Stromal cell of bone marrow (primary cell): ENCODE results near the gene WDR37.
"Not testable (repeated sequence)": the region's sequence is repeated elsewhere in the genome, so short reads cannot be mapped to it uniquely, and the experiment has no call there.

ENCODE experiments used
- DNase-seq: peaks from one replicate; pipeline ENCODE4 v3.0.0-alpha.2; 2012; ENCODE audit warnings: low read depth

WDR37 gene

DNA sequence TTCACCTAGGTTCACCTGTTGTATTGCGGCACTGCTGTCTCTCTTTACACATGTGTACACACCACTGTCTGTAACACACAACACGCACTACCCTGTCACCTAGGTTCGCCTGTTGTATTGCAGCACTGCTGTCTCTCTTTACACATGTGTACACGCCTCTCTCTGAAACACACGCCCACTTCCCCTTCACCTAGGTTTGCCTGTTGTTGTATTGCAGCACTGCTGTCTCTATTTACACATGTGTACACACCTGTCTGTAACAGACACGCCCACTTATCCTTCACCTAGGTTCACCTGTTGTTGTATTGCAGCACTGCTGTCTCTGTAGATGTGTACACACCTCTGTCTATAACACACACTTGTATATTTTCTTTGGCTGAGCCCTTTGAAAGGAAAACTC lies 51.5 kb downstream of the WDR37 start:
- DNase-seq: no peak

DNA sequence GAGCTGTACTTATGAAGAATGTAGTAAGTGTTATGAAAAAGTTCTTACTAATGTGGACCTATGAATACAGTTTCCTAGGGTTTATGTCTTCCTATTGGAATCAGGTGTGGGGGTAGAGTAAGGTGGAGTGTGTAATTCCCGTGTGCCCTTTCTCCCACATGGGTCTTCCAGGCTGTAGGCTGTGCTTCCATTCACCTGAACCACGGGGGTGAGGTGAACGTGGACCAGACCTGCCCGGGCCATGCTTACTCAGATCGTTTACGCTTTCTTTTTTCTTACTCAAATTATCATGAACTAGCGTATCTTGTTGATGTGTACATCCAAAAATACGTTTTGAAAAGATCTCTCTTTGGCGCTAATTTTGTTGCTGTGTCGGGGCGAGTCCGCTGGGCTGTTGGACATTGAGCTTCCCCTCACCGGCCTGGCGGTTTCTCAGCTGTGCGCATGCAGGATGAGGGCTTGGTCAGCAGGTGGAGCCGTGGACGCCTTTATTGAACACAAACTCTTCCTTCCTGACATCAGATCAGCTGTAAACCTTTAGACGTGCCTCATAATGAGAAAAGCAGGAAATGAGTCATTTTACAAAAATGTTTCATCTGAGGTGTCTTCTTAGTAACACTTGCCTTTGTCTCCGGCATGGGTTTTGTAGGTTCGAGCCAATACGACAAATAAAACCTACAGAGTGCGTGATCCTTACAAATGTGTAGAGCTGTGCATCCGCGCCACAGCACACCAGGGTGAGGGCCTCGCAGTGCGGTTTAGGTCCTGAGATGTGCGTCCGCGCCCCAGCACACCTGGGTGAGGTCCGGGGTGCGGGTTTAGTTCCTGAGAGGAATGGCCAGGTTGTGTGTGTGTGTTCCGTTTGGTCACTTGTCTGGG lies 53.8 kb downstream of the WDR37 start:
- peak; percentile 11 for DNase-seq

DNA sequence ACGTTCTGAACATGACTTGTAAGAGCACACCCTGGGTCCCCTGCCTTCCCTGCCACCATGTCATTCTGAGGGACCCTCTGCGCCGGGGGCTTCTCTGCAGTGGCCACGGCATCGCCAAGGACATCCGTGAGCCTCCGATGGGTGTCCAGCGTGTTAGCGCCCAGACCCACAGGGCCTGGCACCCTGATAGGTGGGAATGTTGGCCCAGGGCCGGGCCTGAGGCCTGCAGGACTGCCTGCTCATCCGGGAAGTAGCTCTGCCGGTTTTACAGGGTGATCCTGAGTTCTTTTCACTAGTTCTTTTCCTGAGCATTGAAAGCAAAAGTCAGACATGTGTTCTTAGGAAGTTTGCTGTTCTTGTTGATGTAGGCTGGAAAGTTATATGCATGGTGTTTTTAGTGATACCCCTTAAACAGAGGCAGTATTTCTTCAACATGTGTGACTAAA lies 54.5 kb downstream of the WDR37 start:
- DNase-seq: no peak

DNA sequence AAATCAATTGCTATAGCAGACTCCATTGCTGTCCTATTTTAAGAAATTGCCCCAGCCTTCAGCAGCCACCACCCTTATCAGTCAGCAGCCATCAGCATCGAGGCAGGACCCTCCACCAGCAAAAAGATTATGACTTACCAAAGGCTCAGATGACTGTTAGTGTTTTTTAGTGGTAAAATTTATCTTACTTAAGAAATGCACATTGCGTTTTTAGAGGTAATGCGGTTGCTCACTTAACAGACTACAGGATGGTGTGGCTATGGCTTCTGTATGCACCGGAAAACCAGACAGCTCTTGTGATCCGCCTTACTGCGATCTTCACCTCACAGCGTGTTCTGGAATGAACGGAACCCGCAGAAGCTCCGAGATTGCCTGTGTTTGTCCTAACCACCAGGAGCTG lies 58.1 kb downstream of the WDR37 start:
- no peak for DNase-seq

DNA sequence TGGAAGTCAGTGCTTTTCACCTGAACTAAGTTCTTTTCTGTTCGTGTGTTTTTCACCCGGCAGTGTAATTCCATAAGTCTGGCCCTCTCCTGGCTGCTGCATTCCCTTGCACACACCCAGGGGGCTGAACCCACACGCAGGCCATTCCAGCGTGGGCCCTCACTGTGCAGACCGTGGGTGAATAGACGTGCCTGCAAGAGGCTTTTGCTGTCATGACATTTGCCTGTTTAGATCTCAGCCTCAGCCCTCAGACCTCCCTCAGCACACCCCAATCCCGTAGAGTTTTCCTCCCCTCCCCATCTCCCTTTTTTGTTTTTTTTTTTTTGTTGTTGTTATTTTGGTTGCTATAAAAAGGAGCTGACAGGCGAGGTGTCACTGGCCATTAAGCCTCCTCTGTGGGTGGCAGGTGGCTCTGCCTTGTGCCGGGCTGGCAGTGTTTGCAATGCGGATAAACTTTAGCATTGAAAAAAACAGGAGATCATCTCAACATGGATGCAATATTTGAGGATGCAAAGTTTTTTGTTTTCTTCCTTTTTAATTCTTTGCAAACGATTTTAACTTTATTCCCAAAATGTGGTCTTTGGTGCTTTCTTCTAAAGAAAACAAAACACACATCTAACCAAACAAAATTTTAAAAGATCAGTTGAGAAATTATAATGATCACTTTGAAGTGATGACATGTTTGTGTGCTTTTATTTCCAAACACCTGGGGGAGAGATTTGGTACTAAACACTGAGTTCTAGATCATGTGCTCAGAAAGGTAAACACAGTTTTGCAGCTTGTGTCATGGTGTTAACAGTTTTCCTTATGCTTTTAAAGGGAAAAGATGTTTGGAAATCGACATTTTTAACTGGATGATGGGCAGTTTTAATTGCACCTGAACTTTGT lies 58.8 kb downstream of the WDR37 start:
- no peak for DNase-seq

DNA sequence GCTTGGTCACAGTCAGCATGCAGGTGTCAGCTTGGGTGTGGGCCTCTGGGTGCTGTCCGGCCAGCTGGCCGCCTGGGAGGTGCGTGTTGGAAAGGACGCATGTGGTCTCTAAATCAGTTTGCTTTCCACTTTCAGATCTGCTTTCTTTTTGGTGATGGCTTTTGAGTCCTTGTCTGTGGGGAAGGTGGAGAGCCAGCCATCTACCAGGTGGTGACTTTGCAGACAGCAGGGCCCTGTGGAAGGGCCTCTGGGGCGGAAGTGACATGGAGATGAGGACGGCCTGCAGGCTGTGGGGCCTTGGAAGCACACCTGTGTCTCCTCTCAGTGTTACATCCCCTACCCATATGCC lies 59.4 kb downstream of the WDR37 start:
- DNase-seq: no peak

DNA sequence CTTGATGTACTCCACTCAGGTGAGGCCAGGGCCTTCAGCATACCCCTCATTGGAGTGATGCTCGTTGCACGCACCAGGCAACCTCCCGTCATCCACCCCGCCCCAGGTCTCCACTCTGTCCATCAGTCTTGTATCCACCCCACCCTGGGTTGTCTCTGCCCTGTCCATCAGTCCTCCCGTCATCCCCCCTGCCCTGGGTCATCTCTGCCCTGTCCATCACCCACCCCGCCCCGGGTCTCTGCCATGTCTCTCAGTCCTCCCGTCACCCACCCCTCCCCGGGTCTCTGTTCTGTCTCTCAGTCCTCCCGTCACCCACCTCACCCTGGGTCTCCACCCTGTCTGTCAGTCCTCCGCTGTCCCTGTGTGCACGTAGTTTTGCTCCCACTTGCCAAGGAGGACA lies 59.9 kb downstream of the WDR37 start:
- no peak for DNase-seq

DNA sequence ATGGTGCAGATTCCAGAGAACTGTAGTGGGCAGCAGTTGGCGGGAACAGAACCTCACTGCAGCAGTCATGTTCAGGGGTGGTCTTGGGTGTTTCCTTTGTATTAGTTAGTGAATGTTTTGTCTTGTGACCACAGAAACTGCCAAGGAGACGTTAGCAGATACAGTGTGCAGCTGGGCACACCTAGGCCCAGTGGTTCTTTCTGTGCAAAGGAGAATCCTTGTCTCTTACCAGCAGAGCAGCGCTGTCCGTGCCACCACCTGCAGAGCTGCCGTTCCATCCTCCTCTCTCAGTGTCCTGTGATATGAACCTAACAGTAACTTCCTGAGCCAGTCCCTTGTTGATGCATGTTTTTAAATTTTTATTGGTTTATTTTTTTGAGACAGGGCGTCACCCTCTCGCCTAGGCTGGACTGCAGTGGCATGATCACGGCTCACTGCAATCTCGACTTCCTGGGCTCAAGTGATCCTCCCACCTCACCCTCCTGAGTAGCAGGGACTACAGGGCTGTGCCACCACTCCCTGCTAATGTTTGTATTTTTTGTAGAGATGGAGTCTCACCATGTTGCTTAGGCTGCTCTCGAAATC lies 60.6 kb downstream of the WDR37 start:
- DNase-seq: no peak

DNA sequence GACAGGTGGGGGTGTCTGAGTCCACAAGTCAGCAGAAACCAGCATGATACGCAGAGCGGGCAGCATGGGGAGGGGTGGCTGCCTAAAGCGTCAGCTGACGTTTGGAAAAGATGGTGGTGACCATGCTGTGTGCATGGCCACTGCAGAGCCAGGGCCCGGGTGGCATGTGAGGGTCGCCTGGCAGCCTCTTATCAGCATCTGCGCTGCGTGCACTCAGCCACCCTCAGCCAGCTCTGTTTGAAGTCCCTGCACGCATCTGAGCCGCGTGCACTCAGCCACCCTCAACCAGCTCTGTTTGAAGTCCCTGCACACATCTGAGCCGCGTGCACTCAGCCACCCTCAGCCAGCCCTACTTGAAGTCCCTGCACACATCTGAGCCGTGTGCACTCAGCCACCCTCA lies 61.5 kb downstream of the WDR37 start:
- no peak for DNase-seq

DNA sequence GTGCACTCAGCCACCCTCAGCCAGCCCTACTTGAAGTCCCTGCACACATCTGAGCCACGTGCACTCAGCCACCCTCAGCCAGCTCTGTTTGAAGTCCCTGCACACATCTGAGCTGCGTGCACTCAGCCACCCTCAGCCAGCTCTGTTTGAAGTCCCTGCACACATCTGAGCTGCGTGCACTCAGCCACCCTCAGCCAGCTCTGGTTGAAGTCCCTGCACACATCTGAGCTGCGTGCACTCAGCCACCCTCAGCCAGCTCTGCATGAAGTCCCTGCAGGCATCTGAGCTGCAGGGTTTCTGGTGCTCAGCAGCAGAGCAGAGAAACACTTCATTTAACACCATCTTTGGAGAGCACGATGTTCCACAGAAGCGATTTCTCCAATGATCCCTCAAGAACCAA lies 62.1 kb downstream of the WDR37 start:
- not testable (repeated sequence) for DNase-seq

DNA sequence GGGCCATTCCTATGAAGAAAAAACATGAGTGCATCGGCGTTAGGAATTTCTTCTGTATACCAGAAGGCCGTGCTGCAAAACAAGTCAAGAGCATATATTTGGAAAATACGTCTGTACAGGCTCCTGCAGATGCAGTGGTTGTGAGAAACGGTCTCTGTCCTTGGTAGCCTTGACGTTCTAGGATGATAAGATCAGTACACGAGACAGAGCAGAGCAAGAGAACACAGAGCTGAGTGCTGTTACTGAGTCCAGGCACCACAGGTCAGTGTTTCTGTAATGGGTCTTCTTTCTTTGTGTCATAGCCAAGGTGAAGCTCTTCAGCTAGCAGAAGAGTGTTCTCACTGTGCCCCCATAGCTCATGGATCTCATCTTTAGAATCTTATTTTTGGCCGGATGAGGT lies 62.8 kb downstream of the WDR37 start:
- no peak for DNase-seq

DNA sequence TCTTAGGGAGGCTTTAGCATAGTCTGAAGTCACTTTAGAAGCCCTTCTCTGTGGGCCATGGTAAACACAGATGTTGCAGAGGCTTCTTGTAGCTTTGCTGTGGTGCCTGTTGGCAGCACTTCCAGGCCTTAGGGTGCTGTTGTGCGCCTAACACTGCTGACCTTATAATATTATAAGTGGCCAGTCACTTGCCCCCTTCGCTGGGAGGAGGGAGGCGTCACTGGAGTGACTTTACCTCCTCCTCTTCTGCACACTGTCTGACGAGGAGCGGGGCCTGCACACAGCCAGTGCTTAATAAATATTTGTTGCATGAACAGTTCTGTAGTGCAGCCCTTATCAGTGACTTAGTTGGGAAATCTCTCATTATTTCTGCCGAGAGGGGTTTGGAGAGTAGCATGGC lies 63.3 kb downstream of the WDR37 start:
- no peak for DNase-seq

DNA sequence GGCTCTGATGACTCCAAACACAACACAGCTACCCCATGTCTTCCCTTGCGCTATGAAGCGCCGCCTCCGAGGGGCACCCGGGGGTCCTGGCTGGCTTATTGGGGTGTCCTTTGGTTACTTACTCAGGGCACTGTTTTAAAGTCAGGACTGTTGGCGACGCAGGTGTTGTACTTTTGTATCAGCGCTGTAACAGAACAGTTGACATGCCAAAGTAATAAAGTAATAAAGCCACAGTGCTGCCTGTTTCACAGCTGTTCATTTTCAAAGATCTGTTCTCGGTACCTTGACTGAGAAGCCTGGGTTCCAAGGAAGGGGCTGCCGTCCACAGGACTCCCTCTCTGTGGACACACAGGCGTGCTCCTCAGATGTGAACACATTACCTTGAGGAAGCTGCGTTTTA lies 64.1 kb downstream of the WDR37 start:
- no peak for DNase-seq

DNA sequence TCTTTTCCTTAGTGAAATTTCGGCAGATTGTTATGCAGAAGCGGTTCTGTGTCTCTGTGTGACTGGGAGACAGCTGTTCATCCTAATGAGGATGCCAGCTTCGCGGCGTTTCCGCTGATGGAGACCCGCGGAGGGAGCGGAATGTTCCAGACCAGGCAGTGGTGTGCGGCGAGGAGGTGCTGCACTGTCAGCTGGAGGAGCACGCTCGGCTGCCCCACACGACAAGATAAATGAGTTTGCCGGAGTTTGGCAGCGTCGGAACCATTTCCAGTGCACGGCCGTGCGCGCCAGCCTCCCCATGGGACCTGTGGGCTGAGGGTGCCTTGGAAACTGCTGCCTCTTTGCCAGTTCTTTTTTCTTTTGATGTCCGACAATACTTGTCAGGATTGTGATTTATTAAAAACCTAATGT lies 64.6 kb downstream of the WDR37 start:
- DNase-seq: no peak

DNA sequence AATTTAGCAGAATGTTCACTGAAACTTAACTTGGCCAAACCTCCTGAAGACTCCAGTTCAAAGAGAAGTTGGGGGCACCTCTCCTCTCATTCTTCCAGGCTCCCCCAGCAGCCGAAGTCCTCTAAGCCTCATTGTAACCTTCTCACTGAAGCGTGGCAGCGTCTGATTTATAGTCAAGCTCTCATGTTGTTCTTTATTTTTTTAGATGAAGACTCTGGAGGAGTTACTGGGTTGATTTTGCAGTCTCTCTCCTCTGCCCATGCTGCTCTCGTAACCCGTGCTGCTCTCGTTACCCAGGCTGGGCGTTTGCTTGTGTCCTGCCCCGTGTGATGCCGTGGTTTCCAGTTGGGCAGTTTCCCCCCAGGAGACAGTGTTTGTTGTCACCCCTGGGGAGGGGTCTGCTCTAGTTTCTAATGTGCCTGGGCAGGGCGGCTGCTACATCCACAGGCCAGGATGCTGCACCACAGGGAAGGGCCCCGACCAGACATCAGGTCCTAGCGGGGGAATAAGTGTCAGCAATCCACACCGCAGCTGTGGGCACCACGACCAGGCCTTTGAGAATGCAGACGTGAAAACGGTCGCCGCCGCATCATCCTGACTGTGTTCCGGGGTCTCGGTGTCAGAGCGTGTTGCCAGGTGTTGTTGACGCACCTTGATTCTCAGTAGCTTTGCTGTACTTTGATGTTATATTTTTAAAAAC lies 65.2 kb downstream of the WDR37 start:
- DNase-seq: no peak

DNA sequence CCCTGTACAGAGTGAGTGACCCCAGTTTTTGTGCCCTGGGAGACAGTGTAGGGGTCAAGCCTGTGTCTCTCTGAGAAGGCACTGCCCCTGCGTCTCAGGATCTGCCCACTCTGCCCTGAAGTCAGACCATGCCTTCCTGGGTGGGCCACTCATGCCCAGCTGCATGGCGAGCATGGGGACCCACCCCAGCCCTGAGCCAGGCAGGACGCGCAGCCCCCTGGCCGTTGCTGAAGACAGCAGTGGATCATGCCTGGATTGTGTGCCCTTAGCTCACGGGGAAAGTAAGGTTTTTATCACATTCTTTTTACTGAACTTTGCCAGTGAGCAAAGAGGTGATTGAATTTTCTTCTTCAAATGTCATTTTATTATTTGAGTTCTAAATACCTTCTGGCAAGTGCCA lies 66.2 kb downstream of the WDR37 start:
- DNase-seq: no peak

DNA sequence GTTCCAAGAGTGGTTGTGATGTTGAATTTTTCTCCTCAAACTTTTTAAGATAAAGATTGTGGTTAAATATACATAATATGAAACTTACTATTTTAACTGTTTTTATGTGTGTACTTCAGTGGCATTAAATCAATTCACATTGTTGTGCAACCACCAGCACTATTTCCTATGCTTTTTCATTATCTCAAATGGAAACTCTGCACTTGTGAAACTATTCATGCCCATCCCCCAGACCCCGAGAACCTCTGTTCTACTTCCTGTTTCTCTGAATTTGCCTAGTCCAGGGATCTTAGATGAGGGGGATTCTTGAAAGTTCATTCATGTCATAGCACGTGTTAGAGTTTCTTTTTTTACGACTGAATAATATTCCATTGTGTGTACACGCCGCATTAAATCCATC lies 67.0 kb downstream of the WDR37 start:
- no peak for DNase-seq

DNA sequence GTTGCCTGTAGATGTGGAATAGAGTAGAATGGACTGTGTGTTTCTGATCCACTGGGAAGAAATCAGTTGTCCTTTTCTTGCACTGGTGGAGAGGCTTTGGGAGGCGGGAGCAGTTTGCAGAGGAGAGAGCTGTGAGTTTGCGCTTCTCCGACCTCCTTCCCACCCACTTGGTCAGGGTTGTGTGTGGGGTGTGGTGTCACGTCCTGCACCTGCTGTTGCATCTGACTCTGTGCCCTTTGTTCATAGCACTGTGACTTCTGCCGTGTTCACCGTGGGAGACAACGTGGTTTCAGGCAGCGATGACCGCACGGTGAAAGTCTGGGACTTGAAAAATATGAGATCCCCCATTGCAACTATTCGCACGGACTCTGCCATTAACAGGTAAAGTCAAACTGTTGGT lies 67.8 kb downstream of the WDR37 start:
- no peak for DNase-seq

DNA sequence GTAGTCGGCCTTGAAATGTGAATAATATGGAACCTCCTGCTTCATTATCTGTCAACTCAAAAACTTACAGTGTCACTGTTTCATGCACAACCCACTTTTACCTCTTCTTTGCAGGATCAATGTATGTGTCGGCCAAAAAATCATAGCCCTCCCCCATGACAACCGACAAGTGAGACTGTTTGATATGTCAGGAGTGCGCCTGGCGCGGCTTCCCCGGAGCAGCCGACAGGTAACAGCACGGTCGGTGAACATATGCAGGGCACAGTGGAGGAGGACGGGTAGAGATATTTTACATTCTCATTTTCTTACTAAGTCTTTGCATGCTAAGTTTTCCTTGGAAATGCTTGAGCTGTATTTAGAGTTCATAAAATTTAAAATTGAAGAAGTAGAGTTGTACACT lies 68.6 kb downstream of the WDR37 start:
- DNase-seq: no peak

DNA sequence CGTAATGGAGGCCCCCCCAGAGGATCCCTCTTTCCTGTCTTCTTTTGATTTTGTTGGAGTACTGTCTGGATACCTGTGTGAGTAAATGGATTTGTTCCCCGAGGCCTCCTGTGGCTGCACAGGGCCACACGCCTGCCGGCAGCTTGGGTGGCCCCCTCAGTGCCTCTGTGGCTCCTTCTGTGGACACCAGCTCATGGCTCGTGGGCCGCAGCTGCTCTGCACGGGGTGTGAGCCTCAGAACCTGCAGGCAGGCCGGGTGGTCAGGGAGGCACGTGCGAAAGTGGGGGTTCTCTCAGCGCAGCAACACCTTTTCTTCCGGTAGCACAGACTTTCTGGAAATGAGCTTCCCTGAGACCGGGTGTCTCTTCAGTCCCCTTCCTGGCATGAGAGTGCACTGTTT lies 70.3 kb downstream of the WDR37 start:
- no peak for DNase-seq

DNA sequence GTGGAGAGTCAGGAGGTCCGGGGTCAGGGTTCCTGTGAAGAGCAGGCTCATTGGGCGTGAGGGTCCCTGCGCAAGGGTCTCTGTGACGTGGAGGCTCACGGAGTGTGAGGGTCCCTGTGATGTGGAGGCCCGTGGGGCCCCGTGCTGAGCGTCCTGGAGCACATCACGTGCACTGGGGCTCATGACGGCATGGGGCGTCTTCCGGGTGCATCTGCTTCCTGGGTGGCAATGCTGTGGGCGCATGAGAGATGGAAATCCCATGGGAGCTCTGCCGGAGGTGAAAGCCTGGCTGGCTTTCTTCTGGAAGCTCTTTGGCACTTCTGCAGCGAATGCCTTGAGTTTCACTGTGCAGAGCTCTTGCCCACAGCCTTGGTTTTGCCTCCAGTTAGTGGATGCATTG lies 71.4 kb downstream of the WDR37 start:
- no peak for DNase-seq

DNA sequence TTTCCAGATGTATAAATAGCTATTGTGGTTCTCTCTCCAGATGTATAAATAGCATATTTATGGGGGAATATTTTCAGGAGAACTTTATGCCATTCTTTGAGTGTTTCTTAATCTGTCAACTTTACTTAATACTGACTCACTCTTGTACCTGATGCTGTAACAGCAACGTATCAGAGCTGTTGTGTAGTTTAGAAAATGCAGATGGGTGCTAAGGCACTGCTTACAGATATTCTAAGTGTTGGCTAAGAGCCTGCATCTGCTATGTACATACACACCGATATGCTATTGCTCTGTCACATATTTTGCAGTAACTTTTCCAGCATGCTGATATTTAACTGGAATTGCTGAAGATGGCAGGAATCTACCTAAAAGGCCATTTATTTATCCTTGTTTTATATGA lies 71.9 kb downstream of the WDR37 start:
- DNase-seq: no peak
